Fibroblast of lung (primary cell): ENCODE measurements around the gene CD1C. TPM values are rescaled to one million over a fixed set of nuclear protein-coding genes. Genes with fewer than 3 reads are reported as not detected.

Source experiments
- DNase-seq, 2 donors: peaks; one replicate each; pipeline versions ENCODE4 v3.0.0 to v3.0.0-alpha.2; 2010; ENCODE audit warnings: low read depth in 2 of 2
- H2AFZ ChIP-seq: 2 replicates; pipeline ENCODE4 v1.5.1; 2012; ENCODE audit warnings: low read length, control low read depth, inconsistent platforms
- H3K27ac ChIP-seq: 2 replicates; pipeline ENCODE4 v1.5.1; 2011; ENCODE audit warnings: low read length, control low read depth; ENCODE audit not compliant: insufficient read depth
- H3K27me3 ChIP-seq: 2 replicates; pipeline ENCODE4 v1.5.1; 2011; ENCODE audit warnings: mild to moderate bottlenecking, low read length; ENCODE audit not compliant: control insufficient read depth, insufficient read depth
- H3K36me3 ChIP-seq: 2 replicates; pipeline ENCODE4 v1.5.1; 2011; ENCODE audit warnings: low read length; ENCODE audit not compliant: control insufficient read depth, insufficient read depth
- H3K4me1 ChIP-seq: 2 replicates; pipeline ENCODE4 v1.5.1; 2011; ENCODE audit warnings: low read length; ENCODE audit not compliant: control insufficient read depth, insufficient read depth; ENCODE audit errors: extremely low read depth
- H3K4me2 ChIP-seq: 2 replicates; pipeline ENCODE4 v1.5.1; 2011; ENCODE audit warnings: low read length, control low read depth; ENCODE audit not compliant: insufficient read depth; ENCODE audit errors: extremely low read depth
- H3K4me3 ChIP-seq, 4 experiments: fragments of 200-600 bp in 1 of 4; sonication (generic) in 1 of 4; replicated peaks in 1 of 4; 2 replicates each; pipeline ENCODE4 v1.5.1; 2011 to 2016; ENCODE audit warnings: low read length in 4 of 4, low read depth in 3 of 4, mild to moderate bottlenecking in 3 of 4, control low read depth in 2 of 4, inconsistent platforms in 1 of 4, mixed read lengths in 1 of 4; ENCODE audit not compliant: insufficient read depth in 1 of 4; ENCODE audit errors: control extremely low read depth in 1 of 4
- H3K79me2 ChIP-seq: 2 replicates; pipeline ENCODE4 v1.5.1; 2012; ENCODE audit warnings: mild to moderate bottlenecking, low read length, inconsistent platforms; ENCODE audit not compliant: control insufficient read depth, insufficient read depth
- H3K9ac ChIP-seq: 2 replicates; pipeline ENCODE4 v1.5.1; 2011; ENCODE audit warnings: mild to moderate bottlenecking, low read length, control low read depth; ENCODE audit not compliant: insufficient read depth
- H3K9me3 ChIP-seq: 2 replicates; pipeline ENCODE4 v1.5.1; 2012; ENCODE audit warnings: low read depth, low read length; ENCODE audit not compliant: control insufficient read depth, insufficient read depth
- H4K20me1 ChIP-seq: 2 replicates; pipeline ENCODE4 v1.5.1; 2011; ENCODE audit warnings: low read length; ENCODE audit not compliant: control insufficient read depth, insufficient read depth; ENCODE audit errors: extremely low read depth
- CTCF ChIP-seq, 2 donors: IDR thresholded peaks in 1 of 2; conservative IDR thresholded peaks in 1 of 2; 1 replicate in 1 of 2; 2 replicates in 1 of 2; pipeline ENCODE4 v1.5.1; 2011 to 2012; ENCODE audit warnings: low read length in 2 of 2, control low read depth in 1 of 2, inconsistent platforms in 1 of 2, low read depth in 1 of 2, mild to moderate bottlenecking in 1 of 2
- EZH2 ChIP-seq: IDR thresholded peaks from 2 replicates; pipeline ENCODE4 v1.5.1; 2012; ENCODE audit warnings: low read length, control low read depth, mild to moderate bottlenecking; ENCODE audit errors: missing control alignments
- polyA minus RNA-seq: library from RNA; depleted of rRNA, polyadenylated mRNA; stranded (reverse); fragments of >200 nt; gene quantifications from 2 replicates; pipeline ENCODE4 v1.2.3, GENCODE V29; 2011; ENCODE audit warnings: low replicate concordance
- polyA plus RNA-seq, 2 donors: library from polyadenylated mRNA; depleted of rRNA in 1 of 2; stranded (reverse) in 1 of 2; unstranded in 1 of 2; fragments of >200 nt; gene quantifications; 2 replicates each; pipeline ENCODE4 v1.2.1, GENCODE V29; 2011 to 2012; ENCODE audit warnings: missing spikeins in 1 of 2
- total RNA-seq: library from RNA; depleted of rRNA; stranded (reverse); fragments of >200 nt; gene quantifications from 2 replicates; pipeline ENCODE4 v1.2.1, GENCODE V29; 2014

Gene CD1C
- total RNA-seq (not detected in 2 replicates), polyA plus RNA-seq (not detected in 2 replicates), polyA minus RNA-seq (not detected in 2 replicates)
- polyA plus RNA-seq (2012) = not detected in 2 replicates

GRCh38 chr1:158289811-158290210, at the start of gene CD1C:
TSS of gene CD1C (plus strand) at chr1:158289923. CDS start at chr1:158290065, 142 bp downstream.
- no peaks in the 10 kb centered on the region for H3K79me2 ChIP-seq
- no peak within 1 kb of the TSS for H2AFZ ChIP-seq
- no peaks in the 10 kb centered on the region for H3K36me3 ChIP-seq
- H3K4me3 ChIP-seq = no peak within 1 kb of the TSS
- H3K4me2 ChIP-seq = no peak within 1 kb of the TSS
- no peaks in the 10 kb centered on the region for H3K4me1 ChIP-seq
- H3K27ac ChIP-seq = no peak within 1 kb of the TSS
- no peaks in the 10 kb centered on the region for H4K20me1 ChIP-seq
- no peak for DNase-seq
- H3K9me3 ChIP-seq = no peaks in the 10 kb centered on the region
- no peak within 1 kb of the TSS for H3K9ac ChIP-seq
- H3K27me3 ChIP-seq = no peaks in the 10 kb centered on the region
- TF ChIP-seq CTCF (conservative IDR thresholded peaks at IDR 0.05 in 1 of 2, IDR thresholded peaks at IDR 0.05 in 1 of 2; ENCODE audit: low read depth in 1 of 2, low read length in 2 of 2) (no peak), EZH2 (no peak)

DNA sequence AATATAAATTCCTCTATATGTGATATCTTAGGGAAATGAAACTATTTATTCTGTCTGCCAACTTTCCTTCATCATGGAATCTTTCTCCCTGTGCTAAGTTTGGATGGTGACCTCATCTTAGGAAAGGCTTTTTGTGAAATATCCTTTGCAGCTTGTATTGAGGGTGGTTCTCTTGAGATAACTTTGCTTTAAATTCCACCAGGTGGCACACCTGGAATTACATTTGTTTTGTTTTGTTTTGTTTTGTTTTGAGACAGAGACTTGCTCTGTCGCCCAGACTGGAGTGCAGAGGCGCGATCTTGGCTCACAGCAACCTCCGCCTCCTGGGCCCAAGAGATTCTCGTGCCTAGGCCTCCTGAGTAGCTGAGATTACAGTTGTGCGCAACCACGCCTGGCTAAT, 43.1 kb upstream of the CD1C start:
- Histone ChIP-seq H3K79me2 (no peaks in the 10 kb centered on the region), H3K9ac (no peak overlapping the region), H2AFZ (no peak overlapping the region), H3K4me1 (no peaks in the 10 kb centered on the region), H4K20me1 (no peaks in the 10 kb centered on the region), H3K27me3 (no peaks in the 10 kb centered on the region), H3K27ac (no peak overlapping the region), H3K4me3 (no peak overlapping the region), H3K4me2 (no peak overlapping the region), H3K36me3 (no peaks in the 10 kb centered on the region), H3K9me3 (no peaks in the 10 kb centered on the region)
- no peak for TF ChIP-seq EZH2
- DNase-seq = no peak

GRCh38 chr1:158248118-158248517, 41.6 kb upstream of the CD1C start:
- DNase-seq = no peak
- TF ChIP-seq EZH2 (no peak), CTCF (conservative IDR thresholded peaks at IDR 0.05 in 1 of 2, IDR thresholded peaks at IDR 0.05 in 1 of 2; ENCODE audit: low read depth in 1 of 2, low read length in 2 of 2) (no peak)
- Histone ChIP-seq H3K4me2 (no peak overlapping the region), H3K36me3 (no peaks in the 10 kb centered on the region), H3K27ac (no peak overlapping the region), H3K4me1 (no peaks in the 10 kb centered on the region), H3K27me3 (no peaks in the 10 kb centered on the region), H3K4me3 (no peak overlapping the region), H2AFZ (no peak overlapping the region), H3K9ac (no peak overlapping the region), H3K9me3 (no peaks in the 10 kb centered on the region), H4K20me1 (no peaks in the 10 kb centered on the region), H3K79me2 (no peaks in the 10 kb centered on the region)
